SU-DHL-6 (cell line): ENCODE data around the gene TM9SF4.

Source experiments
- H2AFZ ChIP-seq: fragments of 200-600 bp; sonication (generic); 2 replicates; pipeline ENCODE4 v1.6.1; 2014; ENCODE audit warnings: low read depth, mild to moderate bottlenecking, moderate library complexity, mixed read lengths, antibody characterized with exemption, low read length; ENCODE audit not compliant: severe bottlenecking
- H3F3A ChIP-seq: fragments of 200-600 bp; shearing (Covaris generic); 2 replicates; pipeline ENCODE4 v1.6.0; 2016; ENCODE audit warnings: antibody characterized with exemption, mild to moderate bottlenecking; ENCODE audit not compliant: insufficient read depth
- H3K27ac ChIP-seq: fragments of 200-600 bp; sonication (generic); 2 replicates; pipeline ENCODE4 v1.5.1; 2016; ENCODE audit warnings: low read depth, mild to moderate bottlenecking, low read length, moderate library complexity, mixed read lengths
- H3K27me3 ChIP-seq: fragments of 200-600 bp; sonication (generic), shearing (Covaris generic); 2 replicates; pipeline ENCODE4 v1.6.0; 2014; ENCODE audit warnings: mild to moderate bottlenecking, low read length
- H3K36me3 ChIP-seq: fragments of 200-600 bp; sonication (generic); 2 replicates; pipeline ENCODE4 v1.6.1; 2014; ENCODE audit warnings: mild to moderate bottlenecking, low read length, mixed read lengths
- H3K4me2 ChIP-seq: fragments of 300-600, 200-600 bp; shearing (Covaris generic), sonication (generic); 2 replicates; pipeline ENCODE4 v1.6.0; 2014; ENCODE audit warnings: low read length, low read depth, mild to moderate bottlenecking; ENCODE audit not compliant: poor library complexity, severe bottlenecking
- H3K4me3 ChIP-seq: fragments of 200-600 bp; sonication (generic); 2 replicates; pipeline ENCODE4 v1.5.1; 2014; ENCODE audit warnings: antibody characterized with exemption, low read length, mild to moderate bottlenecking, mixed read lengths; ENCODE audit not compliant: insufficient read depth, poor library complexity, severe bottlenecking
- H3K79me2 ChIP-seq: fragments of 200-600 bp; sonication (generic); 2 replicates; pipeline ENCODE4 v1.6.1; 2014; ENCODE audit warnings: mild to moderate bottlenecking, low read length, moderate library complexity; ENCODE audit not compliant: insufficient read depth
- H3K9ac ChIP-seq: fragments of 200-600 bp; sonication (generic); 2 replicates; pipeline ENCODE4 v1.7.0; 2014; ENCODE audit warnings: mild to moderate bottlenecking, low read length
- H3K9me2 ChIP-seq: fragments of 200-600 bp; sonication (generic); replicated peaks from 2 replicates; pipeline ENCODE4 v1.6.1; 2014; ENCODE audit warnings: low read length; ENCODE audit not compliant: insufficient read depth
- H3K9me3 ChIP-seq: fragments of 200-600 bp; sonication (generic); 2 replicates; pipeline ENCODE4 v1.6.1; 2014; ENCODE audit warnings: low read length, mixed read lengths; ENCODE audit not compliant: insufficient read depth
- H4K20me1 ChIP-seq: fragments of 200-600 bp; sonication (generic); 2 replicates; pipeline ENCODE4 v1.6.1; 2014; ENCODE audit warnings: low read depth, mild to moderate bottlenecking, antibody characterized with exemption, low read length, moderate library complexity, mixed read lengths
- CTCF ChIP-seq: fragments of 200-600 bp; sonication (generic); IDR thresholded peaks from one replicate; pipeline ENCODE4 v1.5.1; 2017; ENCODE audit warnings: antibody characterized with exemption, mild to moderate bottlenecking, low read length, moderate library complexity; ENCODE audit not compliant: insufficient read depth, poor library complexity, severe bottlenecking
- EZH2phosphoT487 ChIP-seq: fragments of 200-600 bp; sonication (generic), shearing (Covaris generic); conservative IDR thresholded peaks from 2 replicates; pipeline ENCODE4 v1.6.1; 2018; ENCODE audit warnings: mild to moderate bottlenecking, antibody characterized with exemption, low read length, moderate library complexity, mixed read lengths

The TM9SF4 gene

GRCh38 chr20:32138921-32139320 is 29.4 kb downstream of the TM9SF4 start:
- TF ChIP-seq CTCF (no peak), EZH2phosphoT487 (no peak)
- Histone ChIP-seq H3K4me2 (no peak overlapping the region), H3K36me3 (peaks cover 3% of the 10 kb centered on the region; the same call in 1 of the 2 replicates)

GRCh38 chr20:32139947-32140346 is 30.4 kb downstream of the TM9SF4 start:
- Histone ChIP-seq H3K27ac (no peak overlapping the region), H2AFZ (no peak overlapping the region), H3K9me3 (no peaks in the 10 kb centered on the region), H3K27me3 (no peaks in the 10 kb centered on the region), H3K9ac (no peak overlapping the region), H4K20me1 (no peaks in the 10 kb centered on the region), H3F3A (no peaks in the 10 kb centered on the region), H3K36me3 (peaks cover 4% of the 10 kb centered on the region), H3K79me2 (0 out of 2 replicates have a peak, but pooled peaks cover 4% of the 10 kb centered on the region), H3K4me2 (no peak overlapping the region), H3K4me3 (no peak overlapping the region), H3K9me2 (no peaks in the 10 kb centered on the region)
- TF ChIP-seq EZH2phosphoT487 = no peak
- no peak for TF ChIP-seq CTCF

More at GRCh38 chr20:32138921-32139320, 29.4 kb downstream of the TM9SF4 start:
- Histone ChIP-seq H3K79me2 (0 out of 2 replicates have a peak, but pooled peaks cover 5% of the 10 kb centered on the region), H4K20me1 (no peaks in the 10 kb centered on the region), H3K9ac (no peak overlapping the region), H3K27me3 (no peaks in the 10 kb centered on the region), H3F3A (no peaks in the 10 kb centered on the region), H3K9me3 (no peaks in the 10 kb centered on the region), H3K4me3 (no peak overlapping the region), H3K27ac (no peak overlapping the region), H2AFZ (no peak overlapping the region), H3K9me2 (no peaks in the 10 kb centered on the region)

- Histone ChIP-seq H3K27me3 (no peaks in the 10 kb centered on the region), H3F3A (no peaks in the 10 kb centered on the region), H2AFZ (no peak overlapping the region), H3K9me3 (no peaks in the 10 kb centered on the region), H3K9me2 (no peaks in the 10 kb centered on the region), H3K4me2 (no peak overlapping the region), H3K9ac (no peak overlapping the region), H3K4me3 (no peak overlapping the region), H3K27ac (no peak overlapping the region), H3K36me3 (peaks cover 4% of the 10 kb centered on the region), H4K20me1 (no peaks in the 10 kb centered on the region), H3K79me2 (no peaks in the 10 kb centered on the region)
- TF ChIP-seq CTCF (no peak), EZH2phosphoT487 (no peak)
Measured at GRCh38 chr20:32140603-32141002, 31.1 kb downstream of the TM9SF4 start.
